Coronary artery (tissue), 2 donors: ENCODE data around the gene PIP5K1B.
"Not testable (repeated sequence)": the region's sequence is repeated elsewhere in the genome, so short reads cannot be mapped to it uniquely, and the experiment has no call there.

Experiments used
- DNase-seq: peaks from one replicate; pipeline ENCODE4 v3.0.0-alpha.2; 2017; ENCODE audit warnings: low spot score
- H3K27ac ChIP-seq, 2 donors: fragments of 200-600 bp; sonication (generic); one replicate each; pipeline ENCODE4 v1.5.1; 2016 to 2019
- H3K4me3 ChIP-seq: fragments of 200-600 bp; sonication (generic); 2 replicates; pipeline ENCODE4 v1.5.1; 2016; ENCODE audit warnings: mild to moderate bottlenecking, moderate library complexity
- TF ChIP-seq, protein P1 (sequence below): fragments of 200-600 bp; sonication (generic); IDR thresholded peaks from one replicate; pipeline ENCODE4 v1.5.1; 2019; ENCODE audit warnings: antibody characterized with exemption

The PIP5K1B gene

DNA sequence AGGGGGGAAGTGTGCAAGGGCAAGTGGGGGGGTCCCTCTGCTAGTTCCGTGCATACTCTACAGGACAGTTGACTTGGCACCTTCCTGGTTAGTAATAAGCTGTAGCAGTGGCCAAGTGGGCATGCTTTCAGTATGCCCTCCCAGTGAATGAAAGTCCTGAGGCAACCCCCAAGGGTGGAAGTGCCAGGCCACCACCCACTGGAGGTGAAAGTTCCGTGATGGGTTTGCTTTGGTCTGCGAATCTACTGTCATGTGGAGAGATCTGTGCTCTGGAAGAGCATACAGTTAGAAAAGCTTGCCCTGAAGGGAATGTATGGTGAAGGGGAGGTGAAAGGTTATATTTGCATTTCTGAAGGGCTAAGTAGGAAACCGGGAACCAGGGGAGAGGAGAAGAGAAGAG is 340.8 kb downstream of the PIP5K1B start:
- DNase-seq, result no peak
- Histone ChIP-seq H3K27ac (no peak overlapping the region), H3K4me3 (no peak overlapping the region)
- TF ChIP-seq, protein P1, sequence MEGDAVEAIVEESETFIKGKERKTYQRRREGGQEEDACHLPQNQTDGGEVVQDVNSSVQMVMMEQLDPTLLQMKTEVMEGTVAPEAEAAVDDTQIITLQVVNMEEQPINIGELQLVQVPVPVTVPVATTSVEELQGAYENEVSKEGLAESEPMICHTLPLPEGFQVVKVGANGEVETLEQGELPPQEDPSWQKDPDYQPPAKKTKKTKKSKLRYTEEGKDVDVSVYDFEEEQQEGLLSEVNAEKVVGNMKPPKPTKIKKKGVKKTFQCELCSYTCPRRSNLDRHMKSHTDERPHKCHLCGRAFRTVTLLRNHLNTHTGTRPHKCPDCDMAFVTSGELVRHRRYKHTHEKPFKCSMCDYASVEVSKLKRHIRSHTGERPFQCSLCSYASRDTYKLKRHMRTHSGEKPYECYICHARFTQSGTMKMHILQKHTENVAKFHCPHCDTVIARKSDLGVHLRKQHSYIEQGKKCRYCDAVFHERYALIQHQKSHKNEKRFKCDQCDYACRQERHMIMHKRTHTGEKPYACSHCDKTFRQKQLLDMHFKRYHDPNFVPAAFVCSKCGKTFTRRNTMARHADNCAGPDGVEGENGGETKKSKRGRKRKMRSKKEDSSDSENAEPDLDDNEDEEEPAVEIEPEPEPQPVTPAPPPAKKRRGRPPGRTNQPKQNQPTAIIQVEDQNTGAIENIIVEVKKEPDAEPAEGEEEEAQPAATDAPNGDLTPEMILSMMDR, result no peak

DNA sequence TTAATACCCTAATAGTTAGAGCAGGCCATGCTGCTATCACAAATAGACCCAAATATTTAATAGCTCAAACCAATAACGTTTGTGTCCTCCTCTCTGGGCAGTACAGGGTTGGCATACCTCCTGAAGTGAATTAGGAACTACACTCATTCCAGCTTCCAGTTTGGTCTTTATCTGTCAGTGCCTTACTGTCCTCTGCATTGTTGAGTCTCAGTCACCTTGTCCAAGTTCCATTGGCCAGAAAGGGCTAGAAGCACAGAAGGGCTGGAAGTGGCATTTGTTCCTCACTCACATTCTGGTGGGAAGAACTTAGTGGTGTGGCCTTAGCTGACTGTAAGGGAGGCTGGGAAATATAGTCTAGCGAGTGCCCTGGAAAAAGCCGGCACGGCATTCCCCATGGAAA is 341.7 kb downstream of the PIP5K1B start:
- DNase-seq, result no peak

DNA sequence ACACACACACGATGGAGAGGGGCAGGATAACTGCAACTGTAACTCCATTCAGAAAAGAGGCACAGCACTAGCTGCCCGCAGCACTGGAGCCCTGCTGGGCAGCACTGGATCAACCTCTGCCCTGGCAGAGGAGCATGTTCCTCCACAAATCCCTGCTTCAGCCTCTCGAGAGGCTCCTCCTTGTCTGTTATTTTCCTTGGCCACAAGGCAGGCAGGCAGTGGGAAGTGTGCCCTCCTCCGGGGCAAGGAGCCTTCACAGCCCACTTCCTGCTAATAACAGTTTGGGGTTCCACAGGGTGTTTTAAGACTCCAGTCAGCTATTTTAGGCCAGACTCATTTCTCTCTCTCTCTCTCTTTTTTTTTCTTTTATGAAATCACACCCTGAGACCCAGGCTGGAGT is 342.3 kb downstream of the PIP5K1B start:
- TF ChIP-seq, protein P1, result no peak
- Histone ChIP-seq H3K4me3 (no peak overlapping the region), H3K27ac (peak overlapping the region in 1 of 2 donors; percentile 3)
- no peak for DNase-seq

More for the DNA sequence above, 341.7 kb downstream of the PIP5K1B start:
- TF ChIP-seq, protein P1, result no peak
- no peak overlapping the region for H3K27ac ChIP-seq
- H3K4me3 ChIP-seq, result no peak overlapping the region

DNA sequence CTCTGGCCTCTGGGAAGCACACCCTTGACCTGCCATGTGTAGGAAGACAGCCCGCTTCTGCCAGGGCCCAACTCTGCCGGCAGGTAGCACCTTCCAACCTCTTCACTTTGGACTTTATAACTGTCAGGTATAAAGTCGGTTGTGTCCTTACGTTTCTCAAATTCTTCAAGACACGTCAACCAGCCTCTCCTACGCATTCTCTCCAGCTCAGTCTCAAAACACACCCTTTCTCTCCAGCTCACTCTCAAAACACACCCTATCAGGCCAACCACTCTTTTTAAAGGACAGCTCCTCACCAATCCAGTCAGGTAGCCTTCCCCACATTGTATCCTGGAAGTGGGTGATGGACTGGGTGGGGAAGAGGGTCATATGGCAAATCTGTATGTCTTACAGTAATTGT is 344.1 kb downstream of the PIP5K1B start:
- no peak for DNase-seq
- TF ChIP-seq, protein P1, result no peak
- Histone ChIP-seq H3K27ac (no peak overlapping the region), H3K4me3 (no peak overlapping the region)

DNA sequence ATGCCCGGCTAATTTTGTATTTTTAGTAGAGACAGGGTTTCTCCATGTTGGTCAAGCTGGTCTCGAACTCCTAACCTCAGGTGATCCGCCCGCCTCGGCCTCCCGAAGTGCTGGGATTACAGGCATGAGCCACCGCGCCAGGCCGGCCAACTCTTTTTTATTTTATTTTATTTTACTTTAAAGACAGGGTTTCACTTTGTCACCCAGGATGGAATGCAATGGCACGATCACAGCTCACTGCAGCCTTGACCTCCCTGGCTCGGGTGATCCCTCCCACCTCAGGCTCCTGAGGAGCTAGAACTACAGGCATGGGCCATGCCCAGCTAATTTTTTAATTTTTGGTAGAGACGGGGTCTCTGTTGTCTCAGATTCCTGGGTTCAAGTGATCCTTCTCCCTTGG is 345.9 kb downstream of the PIP5K1B start:
- DNase-seq, H3K27ac ChIP-seq, H3K4me3 ChIP-seq: not testable (repeated sequence)

DNA sequence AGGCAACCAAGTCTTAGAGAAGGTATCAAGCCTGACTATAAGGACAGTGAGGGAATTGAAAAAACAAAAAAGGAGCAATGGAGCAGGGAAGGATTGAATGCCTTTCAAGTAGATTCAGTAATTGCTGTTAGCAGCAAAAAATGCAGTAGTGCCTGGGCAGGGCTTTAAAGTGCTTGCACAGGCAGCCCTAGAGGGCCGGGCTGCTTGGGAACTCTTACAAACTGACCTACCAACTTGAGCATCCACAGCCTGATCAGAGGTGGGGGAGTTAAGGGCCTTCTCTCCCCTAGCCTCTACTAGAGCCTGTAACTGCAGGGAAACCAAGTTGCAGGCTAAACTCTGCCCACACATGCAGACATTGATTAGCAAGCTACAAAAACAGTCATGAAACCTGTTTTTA is 349.9 kb downstream of the PIP5K1B start:
- TF ChIP-seq, protein P1, result no peak
- Histone ChIP-seq H3K27ac (no peak overlapping the region), H3K4me3 (no peak overlapping the region)
- DNase-seq, result no peak

DNA sequence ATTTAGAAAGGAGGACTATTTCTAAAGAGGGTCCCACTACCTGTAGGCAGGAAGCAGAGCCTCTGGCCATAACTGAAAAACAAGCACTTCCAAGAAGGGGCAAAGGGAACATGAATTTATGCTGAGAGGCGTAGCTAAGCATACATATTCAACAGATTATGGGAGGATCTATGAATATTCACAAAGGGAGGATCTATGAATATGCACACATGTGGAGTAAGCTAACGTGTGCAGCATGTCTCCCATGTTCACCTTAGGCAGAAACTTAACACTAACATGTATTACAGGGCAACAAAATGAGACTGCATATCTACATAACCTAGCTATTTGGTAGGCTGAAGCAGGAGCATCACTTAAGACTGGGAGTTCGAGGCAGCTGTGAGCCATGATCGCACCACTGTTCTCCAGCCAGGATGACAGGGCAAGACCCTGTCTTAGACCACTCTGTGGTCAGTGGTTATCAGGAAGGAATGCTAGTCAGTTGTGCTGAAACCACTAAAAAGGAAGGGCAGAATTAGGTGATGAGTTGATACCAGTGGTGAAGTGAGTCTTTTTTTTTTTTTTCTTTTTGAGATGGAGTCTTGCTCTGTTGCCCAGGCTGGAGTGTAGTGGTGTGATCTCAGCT is 351.3 kb downstream of the PIP5K1B start:
- no peak overlapping the region for H3K27ac ChIP-seq
- TF ChIP-seq, protein P1, result no peak
- DNase-seq, result no peak
- no peak overlapping the region for H3K4me3 ChIP-seq
